Fibroblast of villous mesenchyme (primary cell): Measurements from ENCODE around the gene GTF3C4. TPM values are rescaled to one million over a fixed set of nuclear protein-coding genes. Genes with fewer than 3 reads are reported as not detected.

Experiments used
- DNase-seq: peaks from one replicate; pipeline ENCODE4 v3.0.0-alpha.2; 2010; ENCODE audit warnings: low read depth
- H3K4me3 ChIP-seq: 2 replicates; pipeline ENCODE4 v1.5.1; 2011; ENCODE audit warnings: low read depth, mild to moderate bottlenecking, low read length
- CTCF ChIP-seq: IDR thresholded peaks from 2 replicates; pipeline ENCODE4 v1.5.1; 2012; ENCODE audit warnings: low read depth, mild to moderate bottlenecking, low read length; ENCODE audit not compliant: insufficient read depth
- total RNA-seq: library from RNA; depleted of rRNA; stranded (reverse); fragments of >200 nt; gene quantifications from 2 replicates; pipeline ENCODE4 v1.2.3, GENCODE V29; 2012

The GTF3C4 gene
- total RNA-seq, 1 donor, result 22.9 TPM

GRCh38 chr9:132663117-132663516 is 7.1 kb upstream of the GTF3C4 start:
- TF ChIP-seq CTCF, result no peak
- no peak overlapping the region for H3K4me3 ChIP-seq
- DNase-seq, result no peak

GRCh38 chr9:132663851-132664250 is 6.4 kb upstream of the GTF3C4 start:
- no peak overlapping the region for H3K4me3 ChIP-seq
- DNase-seq, result no peak
- TF ChIP-seq CTCF, result no peak

GRCh38 chr9:132669319-132669697 is 956 bp upstream of the GTF3C4 start:
- no peak for TF ChIP-seq CTCF
- no peak for DNase-seq

GRCh38 chr9:132669698-132670456 is 387 bp upstream of the GTF3C4 start, which contains the start of gene DDX31:
Gene DDX31 (minus strand): TSS chr9:132669983. CDS start chr9:132669934, 49 bp downstream.
- peak; percentile 3 for TF ChIP-seq CTCF
- peak within 1 kb of the TSS; percentile 87 for H3K4me3 ChIP-seq
- peak; percentile 82 for DNase-seq

More at GRCh38 chr9:132669319-132669697, 956 bp upstream of the GTF3C4 start:
- peak overlapping the region; percentile 87 for H3K4me3 ChIP-seq

- DNase-seq, result peak; percentile 48
- peak overlapping the region; percentile 87 for H3K4me3 ChIP-seq
- TF ChIP-seq CTCF, result no peak
These were observed 1.6 kb downstream of the GTF3C4 start for GRCh38 chr9:132671620-132672412.

- peak; percentile 21 for TF ChIP-seq CTCF
- H3K4me3 ChIP-seq, result peak overlapping the region; percentile 87
- DNase-seq, result peak; percentile 20
These were observed 2.1 kb downstream of the GTF3C4 start for GRCh38 chr9:132672413-132672690.
